ENCODE results near the gene WDR5.
A peak's percentile ranks its signal among the peaks of the same experiment; 100 is the strongest.

Gene WDR5

DNA sequence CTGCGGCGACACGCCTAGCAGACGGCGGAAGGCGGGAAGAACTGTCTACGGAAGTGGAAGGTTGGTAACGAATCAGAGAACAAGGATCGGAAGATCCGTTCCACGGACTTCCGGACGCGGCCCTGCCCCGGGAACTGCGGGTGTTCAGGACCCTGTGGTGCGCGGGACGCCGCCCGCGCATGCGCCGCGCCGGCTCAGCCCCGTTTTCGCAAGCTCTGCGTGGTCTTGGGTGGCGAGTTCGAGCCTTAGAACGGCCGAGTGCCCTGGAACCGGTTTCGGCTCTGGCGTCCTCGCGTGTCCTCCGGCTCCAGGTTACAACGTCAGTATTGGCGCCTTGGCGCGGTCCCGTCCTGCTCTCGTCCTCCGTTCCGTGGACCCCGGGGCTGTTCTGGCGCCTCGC is 29.0 kb downstream of the WDR5 start:
- no peak overlapping the region for H3K9ac ChIP-seq (ENCODE audit: low read length)

GRCh38 chr9:134165357-134166315 is 29.8 kb downstream of the WDR5 start:
- Histone ChIP-seq H2AFZ (ENCODE audit: low read length) (no peak overlapping the region), H3K9me3 (replicated peaks; ENCODE audit: insufficient read depth, low read length) (no peaks in the 10 kb centered on the region), H4K20me1 (ENCODE audit: insufficient read depth, low read length) (no peaks in the 10 kb centered on the region), H3K4me1 (ENCODE audit: low read length) (no peaks in the 10 kb centered on the region; the same call in 1 of the 2 replicates), H3K27me3 (replicated peaks; ENCODE audit: insufficient read depth, low read length) (peaks cover 15% of the 10 kb centered on the region), H3K9ac (ENCODE audit: low read length) (no peak overlapping the region), H3K36me3 (replicated peaks; ENCODE audit: insufficient read depth, low read length) (no peaks in the 10 kb centered on the region), H3F3A (ENCODE audit: insufficient read depth, low read length) (no peaks in the 10 kb centered on the region; the same call in 1 of the 2 replicates), H3K4me2 (ENCODE audit: low read depth, low read length) (no peak overlapping the region), H3K27ac (ENCODE audit: low read length) (no peak overlapping the region), H3K4me3 (ENCODE audit: low read length) (no peak overlapping the region), H3K79me2 (ENCODE audit: low read length) (no peaks in the 10 kb centered on the region), H3K9me2 (replicated peaks; ENCODE audit: insufficient read depth, low read length) (no peaks in the 10 kb centered on the region)
- TF ChIP-seq EZH2 (optimal IDR thresholded peaks at IDR 0.05; ENCODE audit: low read depth, low read length) (no peak), CTCF (IDR thresholded peaks at IDR 0.05; ENCODE audit: low read length) (no peak), EZH2phosphoT487 (IDR thresholded peaks at IDR 0.05; ENCODE audit: low read length) (no peak)
- DNase-seq, result peak; percentile 26

More for the DNA sequence above, 29.0 kb downstream of the WDR5 start:
- Histone ChIP-seq H3K27me3 (replicated peaks; ENCODE audit: insufficient read depth, low read length) (peaks cover 14% of the 10 kb centered on the region), H3K4me3 (ENCODE audit: low read length) (no peak overlapping the region), H3K79me2 (ENCODE audit: low read length) (no peaks in the 10 kb centered on the region), H3F3A (ENCODE audit: insufficient read depth, low read length) (no peaks in the 10 kb centered on the region; the same call in 1 of the 2 replicates), H3K4me2 (ENCODE audit: low read depth, low read length) (no peak overlapping the region), H4K20me1 (ENCODE audit: insufficient read depth, low read length) (no peaks in the 10 kb centered on the region), H3K4me1 (ENCODE audit: low read length) (no peaks in the 10 kb centered on the region; the same call in 1 of the 2 replicates), H3K27ac (ENCODE audit: low read length) (no peak overlapping the region), H3K9me3 (replicated peaks; ENCODE audit: insufficient read depth, low read length) (no peaks in the 10 kb centered on the region), H3K9me2 (replicated peaks; ENCODE audit: insufficient read depth, low read length) (no peaks in the 10 kb centered on the region), H2AFZ (ENCODE audit: low read length) (no peak overlapping the region), H3K36me3 (replicated peaks; ENCODE audit: insufficient read depth, low read length) (no peaks in the 10 kb centered on the region)
- no peak for DNase-seq
- TF ChIP-seq EZH2 (optimal IDR thresholded peaks at IDR 0.05; ENCODE audit: low read depth, low read length) (no peak), EZH2phosphoT487 (IDR thresholded peaks at IDR 0.05; ENCODE audit: low read length) (no peak), CTCF (IDR thresholded peaks at IDR 0.05; ENCODE audit: low read length) (no peak)

GRCh38 chr9:134166374-134166773 is 30.5 kb downstream of the WDR5 start:
- Histone ChIP-seq H3K9me2 (replicated peaks; ENCODE audit: insufficient read depth, low read length) (no peaks in the 10 kb centered on the region), H3K4me1 (ENCODE audit: low read length) (no peaks in the 10 kb centered on the region; the same call in 1 of the 2 replicates), H3K9ac (ENCODE audit: low read length) (no peak overlapping the region), H3K27ac (ENCODE audit: low read length) (no peak overlapping the region), H3K9me3 (replicated peaks; ENCODE audit: insufficient read depth, low read length) (no peaks in the 10 kb centered on the region), H4K20me1 (ENCODE audit: insufficient read depth, low read length) (no peaks in the 10 kb centered on the region), H3K36me3 (replicated peaks; ENCODE audit: insufficient read depth, low read length) (no peaks in the 10 kb centered on the region), H3K4me2 (ENCODE audit: low read depth, low read length) (no peak overlapping the region), H3K4me3 (ENCODE audit: low read length) (no peak overlapping the region), H2AFZ (ENCODE audit: low read length) (no peak overlapping the region), H3K27me3 (replicated peaks; ENCODE audit: insufficient read depth, low read length) (peaks cover 19% of the 10 kb centered on the region), H3F3A (ENCODE audit: insufficient read depth, low read length) (no peaks in the 10 kb centered on the region; the same call in 1 of the 2 replicates), H3K79me2 (ENCODE audit: low read length) (no peaks in the 10 kb centered on the region)
- DNase-seq, result no peak
- no peak for TF ChIP-seq CTCF (IDR thresholded peaks at IDR 0.05; ENCODE audit: low read length)
- no peak for TF ChIP-seq EZH2phosphoT487 (IDR thresholded peaks at IDR 0.05; ENCODE audit: low read length)
- TF ChIP-seq EZH2 (optimal IDR thresholded peaks at IDR 0.05; ENCODE audit: low read depth, low read length), result no peak
